Stimulated activated CD4-positive, alpha-beta T cell treated with anti-CD3 and anti-CD28 coated beads, Interleukin-2, amount 100 ng/mL, for 24 hours (primary cell): ENCODE results near the gene PLPP7.
"Not testable (repeated sequence)": the region's sequence is repeated elsewhere in the genome, so short reads cannot be mapped to it uniquely, and the experiment has no call there.

ENCODE experiments used
- DNase-seq, 2 donors: peaks; one replicate each; pipeline ENCODE4 v3.0.0-alpha.2; 2020

The PLPP7 gene

GRCh38 chr9:131334629-131335367, 45.3 kb downstream of the PLPP7 start:
- DNase-seq: no peak

- no peak for DNase-seq
These were observed 45.8 kb downstream of the PLPP7 start for GRCh38 chr9:131335368-131335755.

GRCh38 chr9:131337131-131337848, 47.8 kb downstream of the PLPP7 start:
- DNase-seq: no peak

- not testable (repeated sequence) for DNase-seq
These were observed 49.7 kb downstream of the PLPP7 start for GRCh38 chr9:131339212-131339611.

GRCh38 chr9:131344931-131345535, 55.5 kb downstream of the PLPP7 start:
- not testable (repeated sequence) for DNase-seq

DNA sequence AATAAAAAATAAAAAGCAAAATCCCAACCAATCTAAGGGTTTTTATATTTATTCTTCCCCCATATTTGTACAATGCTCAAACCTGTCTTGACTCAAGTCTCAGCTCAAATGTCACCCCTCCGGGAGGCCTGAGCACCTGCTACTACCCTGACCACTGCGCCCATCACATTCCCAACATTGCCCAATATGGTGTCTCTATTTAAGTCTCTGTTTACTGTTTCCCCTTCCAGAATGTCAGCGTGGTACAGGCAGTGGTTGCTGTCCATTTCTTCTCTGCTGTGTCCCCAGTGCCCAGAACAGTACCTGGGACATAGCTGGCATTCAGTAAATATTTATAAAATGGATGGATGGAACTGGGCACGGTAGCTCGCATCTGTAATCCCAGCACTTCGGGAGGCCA, 57.0 kb downstream of the PLPP7 start:
- DNase-seq: no peak

DNA sequence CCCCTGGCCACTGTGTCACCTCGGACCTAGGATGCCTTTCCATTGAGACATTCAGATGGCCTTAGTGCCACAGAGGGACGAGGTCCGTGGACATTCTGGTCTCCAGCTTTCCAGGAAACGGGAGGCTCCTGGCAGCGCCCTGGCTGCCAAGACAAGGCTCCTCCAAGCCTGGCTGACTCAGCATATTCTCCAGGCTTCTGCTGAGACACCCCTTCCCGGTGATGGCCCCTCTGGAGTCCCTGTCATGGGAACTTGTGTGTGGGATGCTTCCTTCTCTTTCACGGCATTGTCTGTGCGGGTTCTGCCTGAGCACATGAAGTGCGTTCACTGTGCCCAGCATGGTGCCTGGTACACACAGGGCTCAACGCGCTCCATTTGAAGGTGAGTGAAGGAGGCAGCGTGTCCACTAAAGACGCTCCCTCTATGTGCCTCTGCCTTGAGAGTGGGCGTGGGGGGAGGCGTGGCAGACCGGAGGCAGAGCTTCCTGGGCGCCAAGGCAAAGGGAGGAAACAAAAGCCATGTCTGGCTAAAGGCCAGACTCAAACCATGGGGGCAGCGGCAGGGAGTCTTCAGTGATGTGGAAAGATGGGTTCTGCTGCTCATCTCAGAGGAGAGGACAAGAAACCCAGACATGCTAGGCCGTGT, 58.0 kb downstream of the PLPP7 start:
- DNase-seq: no peak

DNA sequence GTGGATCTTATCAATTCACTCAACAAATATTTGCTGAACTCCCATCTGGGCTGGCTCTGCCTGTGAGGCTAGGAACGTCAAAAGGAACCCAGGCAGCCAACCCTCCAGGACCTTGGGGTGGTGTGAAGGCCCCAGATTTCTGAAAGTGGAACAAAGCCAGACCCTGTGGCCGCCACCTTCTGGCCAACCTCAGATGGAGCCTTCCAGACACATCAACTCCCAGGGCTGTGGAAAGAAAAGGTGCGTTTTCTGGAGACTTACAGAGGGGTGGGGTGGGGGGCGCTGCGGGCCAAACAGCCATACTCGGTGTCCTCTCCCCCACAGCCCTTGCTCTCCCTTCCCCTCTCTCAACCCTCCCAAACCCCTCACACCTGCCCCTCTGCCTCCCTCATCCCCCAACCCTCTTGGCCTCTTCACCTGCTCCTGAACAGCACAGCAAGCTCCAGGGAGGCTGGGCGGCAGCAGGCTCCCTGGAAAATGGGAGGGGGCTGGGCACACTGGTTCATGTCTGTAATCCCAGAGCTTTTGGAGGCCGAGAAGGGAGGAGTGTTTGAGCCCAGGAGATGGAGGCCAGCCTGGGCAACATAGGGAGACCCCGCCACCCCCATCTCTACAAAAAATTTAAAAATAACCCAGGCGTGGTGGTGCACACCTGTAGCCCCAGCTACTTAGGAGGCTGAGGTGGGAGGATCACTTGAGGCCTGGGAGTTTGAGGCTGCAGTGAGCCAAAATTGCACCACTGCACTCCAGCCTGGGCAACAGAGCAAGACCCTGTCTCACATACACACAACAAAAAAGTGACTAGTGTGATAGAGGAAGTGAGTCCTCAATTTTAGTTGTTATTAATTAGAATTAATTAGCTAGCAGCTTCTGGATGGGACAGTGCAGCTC, 59.4 kb downstream of the PLPP7 start:
- DNase-seq: no peak

DNA sequence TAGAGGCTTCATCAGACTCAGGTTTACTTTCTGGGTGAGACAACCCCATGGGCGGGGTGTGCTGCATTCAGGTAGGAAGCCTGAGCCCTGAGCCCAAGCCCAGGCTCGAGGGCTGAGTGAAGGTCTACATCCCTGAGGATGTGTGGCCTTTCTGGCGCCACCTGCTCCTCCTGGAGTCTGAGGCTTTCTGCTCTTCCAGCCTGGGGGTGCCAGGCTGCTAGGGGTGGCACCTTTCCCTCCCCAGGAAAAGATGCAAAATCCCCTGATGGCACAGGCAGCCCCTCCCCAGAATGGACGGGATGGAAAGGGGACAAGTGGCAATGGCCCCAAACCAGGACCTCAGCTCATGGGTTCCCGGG, 60.0 kb downstream of the PLPP7 start:
- no peak for DNase-seq

- DNase-seq: peak; percentile 89 to 92
These were observed 60.5 kb downstream of the PLPP7 start for GRCh38 chr9:131349881-131350563.

GRCh38 chr9:131356479-131356878, 67.0 kb downstream of the PLPP7 start:
- not testable (repeated sequence) for DNase-seq

DNA sequence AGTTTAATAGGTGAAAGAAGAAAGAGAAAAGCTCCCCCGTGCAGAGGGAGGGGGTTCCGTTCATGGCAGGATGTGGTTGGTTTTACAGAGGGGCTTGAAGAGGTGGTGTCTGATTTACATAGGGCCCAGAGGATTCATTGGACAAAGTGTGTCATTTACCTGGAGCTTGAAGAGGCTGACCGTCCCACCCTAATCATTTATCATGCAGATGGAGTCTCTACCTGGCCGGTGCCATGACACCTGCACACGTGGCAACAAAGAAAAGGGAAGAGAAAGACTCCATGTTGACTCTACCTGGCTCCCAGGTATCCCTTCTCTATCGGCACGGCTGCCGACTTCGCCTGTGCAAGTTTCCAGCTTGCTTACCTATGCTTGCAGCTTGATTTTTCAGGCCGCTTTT, 69.0 kb downstream of the PLPP7 start:
- no peak for DNase-seq
